Transverse colon (tissue), 4 donors: ENCODE measurements around the gene SCMH1. TPM values are rescaled to one million over a fixed set of nuclear protein-coding genes. Genes with fewer than 3 reads are reported as not detected.

Experiments used
- DNase-seq: peaks from one replicate; pipeline ENCODE4 v3.0.0-alpha.2; 2019
- H3K27ac ChIP-seq, 4 donors: fragments of 200-600 bp; sonication (generic); 2 replicates each; pipeline ENCODE4 v1.5.1; 2016 to 2018; ENCODE audit warnings: inconsistent platforms in 4 of 4
- H3K27me3 ChIP-seq: fragments of 200-600 bp; sonication (generic); 2 replicates; pipeline ENCODE4 v1.5.1; 2017; ENCODE audit warnings: inconsistent platforms
- H3K36me3 ChIP-seq, 4 donors: fragments of 200-600 bp; sonication (generic); 2 replicates each; pipeline ENCODE4 v1.5.1; 2017 to 2019; ENCODE audit warnings: inconsistent platforms in 4 of 4
- H3K4me1 ChIP-seq, 4 donors: fragments of 200-600 bp; sonication (generic); 2 replicates each; pipeline ENCODE4 v1.5.1; 2017 to 2020; ENCODE audit warnings: inconsistent platforms in 4 of 4
- H3K4me3 ChIP-seq, 4 donors: fragments of 200-600 bp; sonication (generic); 1 replicate in 1 of 4; 2 replicates in 3 of 4; pipeline versions ENCODE4 v1.5.1 to v1.6.1; 2017 to 2019; ENCODE audit warnings: inconsistent platforms in 4 of 4
- H3K9me3 ChIP-seq, 2 donors: fragments of 200-600 bp; sonication (generic); 2 replicates each; pipeline ENCODE4 v1.5.1; 2017 to 2019; ENCODE audit warnings: inconsistent platforms in 2 of 2
- CTCF ChIP-seq, 5 experiments: fragments of 200-600 bp in 3 of 5; fragments of 450-650 bp in 2 of 5; sonication (generic) in 3 of 5; IDR thresholded peaks; 1 replicate in 2 of 5; 2 replicates in 3 of 5; pipeline ENCODE4 v1.5.1; 2016 to 2017; ENCODE audit warnings: antibody characterized with exemption in 5 of 5, inconsistent platforms in 3 of 5, mild to moderate bottlenecking in 2 of 5, moderate library complexity in 1 of 5
- EP300 ChIP-seq: sonication (generic); formaldehyde crosslinking; IDR thresholded peaks from one replicate; pipeline ENCODE4 v1.6.1; 2017; ENCODE audit warnings: antibody characterized with exemption, low read depth
- POLR2A ChIP-seq: fragments of 450-650 bp; IDR thresholded peaks from one replicate; pipeline ENCODE4 v1.6.1; 2016; ENCODE audit warnings: antibody characterized with exemption, mild to moderate bottlenecking, moderate library complexity
- POLR2AphosphoS5 ChIP-seq, 3 donors: sonication (generic); formaldehyde crosslinking; IDR thresholded peaks; one replicate each; pipeline ENCODE4 v1.6.1; 2016; ENCODE audit warnings: antibody characterized with exemption in 3 of 3
- WGBS, 2 donors: methylation state at CpG; one replicate each; pipeline ENCODE4 v1.1.5; 2018; ENCODE audit warnings: low coverage in 1 of 2; 5-methylcytosine and 5-hydroxymethylcytosine counted together
- in situ Hi-C, 4 donors: fragments of 200-750 bp; cut with MboI; loops; one replicate each; pipeline versions ENCODE4 v1.15.0 to v1.15.1; 2017; ENCODE audit warnings: low sequenced_read_pairs in 3 of 4, low pct_ligation_motif_present in 1 of 4, low pct_unique_long_range_greater_than_20kb in 1 of 4
- intact Hi-C: fragments of 100-400 bp; cut with DNase I; formaldehyde crosslinking; loops from one replicate; pipeline ENCODE4 v1.15.1; 2023; ENCODE audit warnings: low total_unique reads
- total RNA-seq, 4 donors: library from RNA; depleted of rRNA; stranded (reverse); fragments of >200 nt; gene quantifications; one replicate each; pipeline ENCODE4 v1.1.0, GENCODE V29; 2016

Gene SCMH1
- total RNA-seq, 4 donors from 2014 or later: 24.5 to 66.8 (median 49.1) TPM

- in situ Hi-C loops (no loop called here), intact Hi-C loops (no loop called here)
- H3K4me1 ChIP-seq: no peaks in the 10 kb centered on the region
- WGBS, 2 donors: 76 to 85% methylated on average over 1 of the region's 1 CpG
- peaks cover 0 to 8% (median 3%) of the 10 kb centered on the region in 4 donors for H3K36me3 ChIP-seq
- no peak for DNase-seq
- no peaks in the 10 kb centered on the region for H3K27me3 ChIP-seq
- H3K9me3 ChIP-seq: no peaks in the 10 kb centered on the region
- no peak overlapping the region for H3K27ac ChIP-seq
- H3K4me3 ChIP-seq: no peak overlapping the region
- no peak for TF ChIP-seq POLR2AphosphoS5 (IDR thresholded peaks at IDR 0.05)
- no peak for TF ChIP-seq POLR2A
- no peak for TF ChIP-seq CTCF (IDR thresholded peaks at IDR 0.05)
- TF ChIP-seq EP300: no peak
Measured at GRCh38 chr1:41072051-41072450, 170.1 kb downstream of the SCMH1 start.

- no peak for DNase-seq
- in situ Hi-C loops (no loop called here), intact Hi-C loops (no loop called here)
- Histone ChIP-seq H3K27ac (no peak overlapping the region), H3K27me3 (no peaks in the 10 kb centered on the region), H3K9me3 (no peaks in the 10 kb centered on the region), H3K4me1 (no peaks in the 10 kb centered on the region), H3K4me3 (no peak overlapping the region), H3K36me3 (peaks cover 0 to 11% (median 0%) of the 10 kb centered on the region in 4 donors)
- TF ChIP-seq POLR2AphosphoS5 (IDR thresholded peaks at IDR 0.05) (no peak), CTCF (IDR thresholded peaks at IDR 0.05) (no peak), EP300 (no peak), POLR2A (no peak)
- WGBS, 2 donors: 96 to 100% methylated on average over 2 to 5 of the region's 5 CpGs
Measured at GRCh38 chr1:41056907-41057306, 185.2 kb downstream of the SCMH1 start.

GRCh38 chr1:41053316-41053715 is 188.8 kb downstream of the SCMH1 start:
- in situ Hi-C loops (no loop called here), intact Hi-C loops (no loop called here)
- DNase-seq: no peak
- TF ChIP-seq CTCF (IDR thresholded peaks at IDR 0.05) (no peak), POLR2A (no peak), POLR2AphosphoS5 (IDR thresholded peaks at IDR 0.05) (no peak), EP300 (no peak)
- H3K4me3 ChIP-seq: no peak overlapping the region
- no peaks in the 10 kb centered on the region for H3K4me1 ChIP-seq
- no peaks in the 10 kb centered on the region for H3K9me3 ChIP-seq
- H3K27ac ChIP-seq: no peak overlapping the region
- 60 to 75% methylated on average over 1 to 2 of the region's 2 CpGs for WGBS, 2 donors
- peaks cover 0 to 4% (median 0%) of the 10 kb centered on the region in 4 donors for H3K36me3 ChIP-seq
- H3K27me3 ChIP-seq: no peaks in the 10 kb centered on the region

GRCh38 chr1:41051022-41051421 is 191.1 kb downstream of the SCMH1 start:
- Histone ChIP-seq H3K27me3 (no peaks in the 10 kb centered on the region), H3K4me3 (no peak overlapping the region), H3K4me1 (peaks cover 0 to 9% (median 2%) of the 10 kb centered on the region in 4 donors), H3K9me3 (no peaks in the 10 kb centered on the region), H3K36me3 (no peaks in the 10 kb centered on the region), H3K27ac (no peak overlapping the region)
- TF ChIP-seq CTCF (IDR thresholded peaks at IDR 0.05) (no peak), EP300 (no peak), POLR2AphosphoS5 (IDR thresholded peaks at IDR 0.05) (no peak), POLR2A (no peak)
- no peak for DNase-seq
- WGBS, 2 donors: 81 to 89% methylated on average over 1 of the region's 1 CpG
- intact Hi-C loops (no loop called here), in situ Hi-C loops (no loop called here)
